Ascending aorta (tissue), 2 donors: ENCODE measurements around the gene CA10. TPM values are rescaled to one million over a fixed set of nuclear protein-coding genes. Genes with fewer than 3 reads are reported as not detected.
A peak's percentile ranks its signal among the peaks of the same experiment; 100 is the strongest.

Experiments used
- DNase-seq, 2 donors: peaks; one replicate each; pipeline ENCODE4 v3.0.0-alpha.2; 2019; ENCODE audit warnings: low spot score in 2 of 2
- H3K27ac ChIP-seq, 2 donors: fragments of 200-600 bp; sonication (generic); one replicate each; pipeline ENCODE4 v1.5.1; 2016 to 2017; ENCODE audit warnings: mild to moderate bottlenecking in 1 of 2
- H3K27me3 ChIP-seq: fragments of 200-600 bp; sonication (generic); one replicate; pipeline ENCODE4 v1.5.1; 2017
- H3K36me3 ChIP-seq, 2 donors: fragments of 200-600 bp; sonication (generic); one replicate each; pipeline ENCODE4 v1.5.1; 2016
- H3K4me1 ChIP-seq, 2 donors: fragments of 200-600 bp; sonication (generic); one replicate each; pipeline ENCODE4 v1.5.1; 2016 to 2017; ENCODE audit warnings: mild to moderate bottlenecking in 1 of 2
- H3K4me3 ChIP-seq, 2 donors: fragments of 200-600 bp; sonication (generic); one replicate each; pipeline ENCODE4 v1.5.1; 2016 to 2017; ENCODE audit warnings: mild to moderate bottlenecking in 1 of 2
- H3K9me3 ChIP-seq, 2 donors: fragments of 200-600 bp; sonication (generic); one replicate each; pipeline ENCODE4 v1.5.1; 2016
- CTCF ChIP-seq, 3 experiments: fragments of 200-600 bp in 2 of 3; fragments of 450-650 bp in 1 of 3; sonication (generic) in 2 of 3; IDR thresholded peaks; one replicate each; pipeline ENCODE4 v1.5.1; 2016 to 2019; ENCODE audit warnings: antibody characterized with exemption in 3 of 3, mild to moderate bottlenecking in 1 of 3, moderate library complexity in 1 of 3
- intact Hi-C: fragments of 100-400 bp; cut with DNase I; formaldehyde crosslinking; loops from one replicate; pipeline ENCODE4 v1.15.1; 2023
- total RNA-seq: library from RNA; depleted of rRNA; stranded (reverse); fragments of >200 nt; gene quantifications from one replicate; pipeline ENCODE4 v1.1.0, GENCODE V29; 2016

Gene CA10
- total RNA-seq, 1 donor from 2014 or later, result not detected

- no peaks in the 10 kb centered on the region for H3K4me1 ChIP-seq
- H3K9me3 ChIP-seq, result no peaks in the 10 kb centered on the region
- intact Hi-C loops, result no loop called here
- H3K27ac ChIP-seq, result no peak overlapping the region
- no peaks in the 10 kb centered on the region for H3K27me3 ChIP-seq
- TF ChIP-seq CTCF (IDR thresholded peaks at IDR 0.05), result no peak
- no peak overlapping the region for H3K4me3 ChIP-seq
- no peak for DNase-seq
- H3K36me3 ChIP-seq, result no peaks in the 10 kb centered on the region
Observed at GRCh38 chr17:51709694-51710633, 448.6 kb downstream of the CA10 start.

GRCh38 chr17:51707216-51707615, 451.3 kb downstream of the CA10 start:
- TF ChIP-seq CTCF (IDR thresholded peaks at IDR 0.05), result no peak
- no peak for DNase-seq
- no peak overlapping the region for H3K4me3 ChIP-seq
- no peaks in the 10 kb centered on the region for H3K4me1 ChIP-seq
- intact Hi-C loops, result no loop called here
- H3K27me3 ChIP-seq, result no peaks in the 10 kb centered on the region
- H3K9me3 ChIP-seq, result no peaks in the 10 kb centered on the region
- no peaks in the 10 kb centered on the region for H3K36me3 ChIP-seq
- H3K27ac ChIP-seq, result no peak overlapping the region

GRCh38 chr17:51706093-51706492, 452.4 kb downstream of the CA10 start:
- intact Hi-C loops, result no loop called here
- Histone ChIP-seq H3K9me3 (no peaks in the 10 kb centered on the region), H3K27me3 (no peaks in the 10 kb centered on the region), H3K4me3 (no peak overlapping the region), H3K4me1 (no peaks in the 10 kb centered on the region), H3K27ac (no peak overlapping the region), H3K36me3 (no peaks in the 10 kb centered on the region)
- no peak for TF ChIP-seq CTCF (IDR thresholded peaks at IDR 0.05)
- no peak for DNase-seq

GRCh38 chr17:51703361-51704341, 454.9 kb downstream of the CA10 start:
- Histone ChIP-seq H3K4me1 (no peaks in the 10 kb centered on the region), H3K27me3 (no peaks in the 10 kb centered on the region), H3K27ac (no peak overlapping the region), H3K9me3 (no peaks in the 10 kb centered on the region), H3K36me3 (no peaks in the 10 kb centered on the region), H3K4me3 (no peak overlapping the region)
- intact Hi-C loops, result no loop called here
- no peak for TF ChIP-seq CTCF (IDR thresholded peaks at IDR 0.05)
- DNase-seq, result peak in 1 of 2 donors; percentile 70

GRCh38 chr17:51702963-51703360, 455.6 kb downstream of the CA10 start:
- Histone ChIP-seq H3K4me1 (no peaks in the 10 kb centered on the region), H3K27ac (no peak overlapping the region), H3K27me3 (no peaks in the 10 kb centered on the region), H3K9me3 (no peaks in the 10 kb centered on the region), H3K36me3 (no peaks in the 10 kb centered on the region), H3K4me3 (no peak overlapping the region)
- intact Hi-C loops, result no loop called here
- DNase-seq, result no peak
- no peak for TF ChIP-seq CTCF (IDR thresholded peaks at IDR 0.05)
